ENCODE data around the gene MTMR2. TPM values are rescaled to one million over a fixed set of nuclear protein-coding genes. Genes with fewer than 3 reads are reported as not detected.

Gene MTMR2
- total RNA-seq, 2 donors from 2014 or later = 32.8 to 37.7 TPM

- no peaks in the 10 kb centered on the region for H3K4me1 ChIP-seq (replicated peaks)
- H3K36me3 ChIP-seq = no peaks in the 10 kb centered on the region
- intact Hi-C loops (cut with DNase I) = no loop called here
- TF ChIP-seq CTCF (IDR thresholded peaks at IDR 0.05) = no peak
- TF ChIP-seq POLR2AphosphoS5 (IDR thresholded peaks at IDR 0.05) = no peak
- TF ChIP-seq POLR2A (IDR thresholded peaks at IDR 0.05) = no peak
- DNase-seq (ENCODE audit: low spot score) = no peak
- no peaks in the 10 kb centered on the region for H3K27me3 ChIP-seq (replicated peaks; ENCODE audit: insufficient read depth)
- no peaks in the 10 kb centered on the region for H3K9me3 ChIP-seq
- H3K4me3 ChIP-seq = no peak overlapping the region
- H3K27ac ChIP-seq = no peak overlapping the region
Measured at GRCh38 chr11:95950905-95951304, 27.0 kb upstream of the MTMR2 start.

GRCh38 chr11:95948637-95949036 is 24.7 kb upstream of the MTMR2 start:
- intact Hi-C loops (cut with DNase I) = no loop called here
- Histone ChIP-seq H3K27me3 (replicated peaks; ENCODE audit: insufficient read depth) (no peaks in the 10 kb centered on the region), H3K4me3 (no peak overlapping the region), H3K27ac (no peak overlapping the region), H3K9me3 (no peaks in the 10 kb centered on the region), H3K4me1 (replicated peaks) (no peaks in the 10 kb centered on the region), H3K36me3 (no peaks in the 10 kb centered on the region)
- 92% methylated on average over 3 of the region's 3 CpGs for WGBS
- DNase-seq (ENCODE audit: low spot score) = no peak
- TF ChIP-seq CTCF (IDR thresholded peaks at IDR 0.05) = no peak
- no peak for TF ChIP-seq POLR2AphosphoS5 (IDR thresholded peaks at IDR 0.05)
- TF ChIP-seq POLR2A (IDR thresholded peaks at IDR 0.05) = no peak

GRCh38 chr11:95944623-95945022 is 20.7 kb upstream of the MTMR2 start:
- no peaks in the 10 kb centered on the region for H3K9me3 ChIP-seq
- H3K4me3 ChIP-seq = no peak overlapping the region
- no peaks in the 10 kb centered on the region for H3K4me1 ChIP-seq (replicated peaks)
- no peak for DNase-seq (ENCODE audit: low spot score)
- 90% methylated on average over 4 of the region's 4 CpGs for WGBS
- H3K27me3 ChIP-seq (replicated peaks; ENCODE audit: insufficient read depth) = no peaks in the 10 kb centered on the region
- H3K36me3 ChIP-seq = no peaks in the 10 kb centered on the region
- H3K27ac ChIP-seq = no peak overlapping the region
- intact Hi-C loops (cut with DNase I) = no loop called here
- no peak for TF ChIP-seq POLR2A (IDR thresholded peaks at IDR 0.05)
- no peak for TF ChIP-seq CTCF (IDR thresholded peaks at IDR 0.05)
- no peak for TF ChIP-seq POLR2AphosphoS5 (IDR thresholded peaks at IDR 0.05)

GRCh38 chr11:95943546-95943945 is 19.6 kb upstream of the MTMR2 start:
- Histone ChIP-seq H3K27me3 (replicated peaks; ENCODE audit: insufficient read depth) (no peaks in the 10 kb centered on the region), H3K36me3 (no peaks in the 10 kb centered on the region), H3K4me1 (replicated peaks) (no peaks in the 10 kb centered on the region), H3K4me3 (no peak overlapping the region), H3K9me3 (no peaks in the 10 kb centered on the region), H3K27ac (no peak overlapping the region)
- no peak for TF ChIP-seq CTCF (IDR thresholded peaks at IDR 0.05)
- no peak for TF ChIP-seq POLR2AphosphoS5 (IDR thresholded peaks at IDR 0.05)
- DNase-seq (ENCODE audit: low spot score) = no peak
- intact Hi-C loops (cut with DNase I) = no loop called here
- WGBS = 58% methylated on average over 1 of the region's 1 CpG

GRCh38 chr11:95939091-95939490 is 15.2 kb upstream of the MTMR2 start:
- whole genome bisulfite sequencing = 97% methylated on average over 6 of the region's 6 CpGs
- no peak for TF ChIP-seq CTCF (IDR thresholded peaks at IDR 0.05)
- no peak for TF ChIP-seq POLR2AphosphoS5 (IDR thresholded peaks at IDR 0.05)
- no peak for TF ChIP-seq POLR2A (IDR thresholded peaks at IDR 0.05)
- H3K27ac ChIP-seq = no peak overlapping the region
- H3K36me3 ChIP-seq = no peaks in the 10 kb centered on the region
- no peaks in the 10 kb centered on the region for H3K27me3 ChIP-seq (replicated peaks; ENCODE audit: insufficient read depth)
- no peaks in the 10 kb centered on the region for H3K9me3 ChIP-seq
- no peaks in the 10 kb centered on the region for H3K4me1 ChIP-seq (replicated peaks)
- H3K4me3 ChIP-seq = no peak overlapping the region
- no peak for DNase-seq (ENCODE audit: low spot score)
- intact Hi-C loops (cut with DNase I) = no loop called here

Data from prostate gland (tissue), 2 donors.